KMS-11 (cell line): ENCODE measurements around the gene MAML2.

Experiments used
- H2AFZ ChIP-seq: fragments of 200-600 bp; sonication (generic); 2 replicates; pipeline ENCODE4 v1.6.1; 2016; ENCODE audit warnings: antibody characterized with exemption, mixed run types, low read depth
- H3K27ac ChIP-seq: fragments of 200-600 bp; sonication (generic); 2 replicates; pipeline ENCODE4 v1.6.1; 2016; ENCODE audit warnings: mild to moderate bottlenecking, mixed run types
- H3K27me3 ChIP-seq: fragments of 200-600 bp; sonication (generic); 2 replicates; pipeline ENCODE4 v1.6.1; 2017; ENCODE audit warnings: mild to moderate bottlenecking, low read depth, mixed run types, moderate library complexity; ENCODE audit not compliant: insufficient read depth
- H3K36me3 ChIP-seq: fragments of 200-600 bp; sonication (generic); 2 replicates; pipeline ENCODE4 v1.6.1; 2017; ENCODE audit warnings: mild to moderate bottlenecking, mixed run types; ENCODE audit not compliant: insufficient read depth
- H3K4me1 ChIP-seq: fragments of 200-600 bp; sonication (generic); 2 replicates; pipeline ENCODE4 v1.6.1; 2016; ENCODE audit warnings: mild to moderate bottlenecking, low read depth, mixed run types; ENCODE audit not compliant: poor library complexity, severe bottlenecking
- H3K4me2 ChIP-seq: fragments of 200-600 bp; sonication (generic); 2 replicates; pipeline ENCODE4 v1.7.0; 2016; ENCODE audit warnings: mild to moderate bottlenecking, mixed run types
- H3K4me3 ChIP-seq: fragments of 200-600 bp; sonication (generic); IDR thresholded peaks from 2 replicates; pipeline ENCODE4 v1.6.1; 2017; ENCODE audit warnings: low read depth, low read length, mixed read lengths; ENCODE audit not compliant: insufficient read depth
- H3K79me2 ChIP-seq: fragments of 200-600 bp; sonication (generic); 2 replicates; pipeline ENCODE4 v1.6.1; 2016; ENCODE audit warnings: low read depth, mixed run types; ENCODE audit not compliant: insufficient read depth
- H3K9ac ChIP-seq: fragments of 200-600 bp; sonication (generic); 2 replicates; pipeline ENCODE4 v1.6.1; 2016; ENCODE audit warnings: mild to moderate bottlenecking, mixed run types
- H4K20me1 ChIP-seq: fragments of 200-600 bp; sonication (generic); 2 replicates; pipeline ENCODE4 v1.6.1; 2016; ENCODE audit warnings: mild to moderate bottlenecking, mixed run types; ENCODE audit not compliant: insufficient read depth
- CTCF ChIP-seq: fragments of 200-600 bp; sonication (generic); conservative IDR thresholded peaks from 2 replicates; pipeline ENCODE4 v1.6.1; 2017; ENCODE audit warnings: low read depth, mild to moderate bottlenecking, antibody characterized with exemption, low read length, moderate library complexity, mixed read lengths

The MAML2 gene

GRCh38 chr11:96341211-96342013 lies 1.6 kb downstream of the MAML2 start:
- peak; percentile 24; the same call in 1 of the 2 replicates for TF ChIP-seq CTCF
- no peak overlapping the region for H3K27ac ChIP-seq
- H3K36me3 ChIP-seq, result no peaks in the 10 kb centered on the region
- H3K4me1 ChIP-seq, result peaks cover 52% of the 10 kb centered on the region
- H3K27me3 ChIP-seq, result no peaks in the 10 kb centered on the region
- no peaks in the 10 kb centered on the region for H3K79me2 ChIP-seq
- H2AFZ ChIP-seq, result peak overlapping the region; percentile 88
- H3K4me2 ChIP-seq, result peak overlapping the region; percentile 78
- H3K9ac ChIP-seq, result no peak overlapping the region; the same call in 1 of the 2 replicates
- no peak overlapping the region for H3K4me3 ChIP-seq
- no peaks in the 10 kb centered on the region for H4K20me1 ChIP-seq

- Histone ChIP-seq H2AFZ (no peak overlapping the region), H3K27ac (no peak overlapping the region), H3K9ac (no peak overlapping the region), H3K4me2 (peak overlapping the region; percentile 78; the same call in 1 of the 2 replicates), H4K20me1 (no peaks in the 10 kb centered on the region), H3K4me3 (no peak overlapping the region), H3K27me3 (no peaks in the 10 kb centered on the region), H3K36me3 (no peaks in the 10 kb centered on the region), H3K79me2 (no peaks in the 10 kb centered on the region), H3K4me1 (peaks cover 52% of the 10 kb centered on the region)
- TF ChIP-seq CTCF, result no peak
Observed at GRCh38 chr11:96340555-96340885, 2.5 kb downstream of the MAML2 start.

- H3K9ac ChIP-seq, result no peak overlapping the region
- H3K27ac ChIP-seq, result peak overlapping the region; percentile 64; the same call in 1 of the 2 replicates
- no peak overlapping the region for H3K4me3 ChIP-seq
- peak overlapping the region; percentile 74 for H3K4me2 ChIP-seq
- TF ChIP-seq CTCF, result no peak
- no peaks in the 10 kb centered on the region for H3K36me3 ChIP-seq
- no peaks in the 10 kb centered on the region for H3K27me3 ChIP-seq
- no peaks in the 10 kb centered on the region for H4K20me1 ChIP-seq
- H2AFZ ChIP-seq, result peak overlapping the region; percentile 41; the same call in 1 of the 2 replicates
- no peaks in the 10 kb centered on the region for H3K79me2 ChIP-seq
- peaks cover 52% of the 10 kb centered on the region for H3K4me1 ChIP-seq
Observed at GRCh38 chr11:96339706-96340554, 3.1 kb downstream of the MAML2 start.

GRCh38 chr11:96338910-96339705 lies 3.9 kb downstream of the MAML2 start:
- no peak for TF ChIP-seq CTCF
- peak overlapping the region; percentile 64; the same call in 1 of the 2 replicates for H3K27ac ChIP-seq
- peaks cover 52% of the 10 kb centered on the region for H3K4me1 ChIP-seq
- H2AFZ ChIP-seq, result peak overlapping the region; percentile 41; the same call in 1 of the 2 replicates
- no peaks in the 10 kb centered on the region for H3K36me3 ChIP-seq
- H3K4me2 ChIP-seq, result peak overlapping the region; percentile 74
- no peaks in the 10 kb centered on the region for H3K27me3 ChIP-seq
- no peaks in the 10 kb centered on the region for H3K79me2 ChIP-seq
- no peak overlapping the region for H3K4me3 ChIP-seq
- H3K9ac ChIP-seq, result peak overlapping the region; percentile 27; the same call in 1 of the 2 replicates
- no peaks in the 10 kb centered on the region for H4K20me1 ChIP-seq
